Globus pallidus (tissue), 1 donor: ENCODE measurements around the gene CRX.
A peak's percentile ranks its signal among the peaks of the same experiment; 100 is the strongest.
"Not testable (repeated sequence)": the region's sequence is repeated elsewhere in the genome, so short reads cannot be mapped to it uniquely, and the experiment has no call there.

Source experiments
- DNase-seq: peaks from one replicate; pipeline ENCODE4 v3.0.0-alpha.2; 2015; ENCODE audit warnings: low spot score

CRX gene

DNA sequence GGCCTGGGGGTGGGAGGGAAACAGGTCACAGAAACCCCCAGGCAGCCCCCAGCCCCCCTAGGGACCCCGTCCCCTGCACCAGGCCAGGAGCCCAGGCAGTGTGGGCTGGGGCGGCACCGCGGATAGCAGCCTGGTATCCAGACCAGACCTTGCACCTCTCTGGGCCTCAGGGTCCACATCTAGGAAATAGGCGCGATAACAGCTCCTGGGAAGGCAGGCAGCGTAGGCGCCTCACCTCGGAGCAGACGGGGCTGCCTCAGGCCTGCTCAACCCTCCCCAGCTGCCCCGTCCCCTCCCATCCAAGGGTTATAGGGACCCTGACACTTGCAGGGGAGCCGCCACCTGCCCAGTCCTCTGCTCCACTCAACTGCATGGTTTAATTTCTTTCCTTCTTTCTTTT, 18.1 kb upstream of the CRX start:
- DNase-seq: not testable (repeated sequence)

DNA sequence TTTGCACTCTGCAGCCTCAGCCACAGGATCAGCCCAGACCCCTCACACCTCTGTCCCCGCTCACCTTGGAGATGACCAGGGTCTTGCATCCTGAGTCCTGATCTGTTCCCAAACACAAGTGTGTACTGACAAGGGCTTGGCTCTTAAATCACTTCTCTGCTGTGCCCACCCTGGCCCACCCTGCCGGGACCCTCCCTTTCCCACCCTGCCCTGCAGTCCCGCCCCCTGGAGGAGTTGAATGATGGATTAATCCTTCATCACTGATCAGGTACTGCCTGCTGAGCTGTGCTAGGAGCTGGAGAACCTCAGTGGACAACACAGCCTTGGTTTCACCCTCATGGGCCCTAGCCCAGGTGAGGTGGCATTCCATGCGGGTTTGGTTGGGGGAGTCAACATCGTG, 17.3 kb upstream of the CRX start, which contains the start of gene TPRX1:
Gene TPRX1, minus strand, starts transcription at position 101 of the 400 bp plus-strand sequence. Its CDS starts 12 bp downstream, at position 89.
- not testable (repeated sequence) for DNase-seq

DNA sequence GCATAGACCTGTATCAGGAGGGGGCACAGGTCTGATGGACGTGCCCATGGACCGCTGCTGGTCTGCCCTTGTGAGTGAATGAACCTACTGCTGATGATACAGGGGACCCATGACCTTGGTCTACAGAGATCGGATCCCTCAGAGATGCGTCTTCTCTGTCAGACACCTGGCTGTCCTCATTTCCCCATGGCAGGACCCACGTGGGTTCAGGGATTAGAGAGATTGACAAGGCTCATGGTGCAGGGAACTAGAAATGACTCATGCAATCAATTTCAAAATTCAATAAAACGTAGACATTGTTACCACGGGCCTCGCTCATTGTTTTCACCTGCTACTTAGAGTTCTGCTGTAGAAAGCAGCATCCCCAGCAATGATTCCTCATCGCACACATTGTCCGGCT, 16.4 kb upstream of the CRX start:
- DNase-seq: no peak

GRCh38 chr19:47806435-47806834, 15.3 kb upstream of the CRX start:
- DNase-seq: no peak

DNA sequence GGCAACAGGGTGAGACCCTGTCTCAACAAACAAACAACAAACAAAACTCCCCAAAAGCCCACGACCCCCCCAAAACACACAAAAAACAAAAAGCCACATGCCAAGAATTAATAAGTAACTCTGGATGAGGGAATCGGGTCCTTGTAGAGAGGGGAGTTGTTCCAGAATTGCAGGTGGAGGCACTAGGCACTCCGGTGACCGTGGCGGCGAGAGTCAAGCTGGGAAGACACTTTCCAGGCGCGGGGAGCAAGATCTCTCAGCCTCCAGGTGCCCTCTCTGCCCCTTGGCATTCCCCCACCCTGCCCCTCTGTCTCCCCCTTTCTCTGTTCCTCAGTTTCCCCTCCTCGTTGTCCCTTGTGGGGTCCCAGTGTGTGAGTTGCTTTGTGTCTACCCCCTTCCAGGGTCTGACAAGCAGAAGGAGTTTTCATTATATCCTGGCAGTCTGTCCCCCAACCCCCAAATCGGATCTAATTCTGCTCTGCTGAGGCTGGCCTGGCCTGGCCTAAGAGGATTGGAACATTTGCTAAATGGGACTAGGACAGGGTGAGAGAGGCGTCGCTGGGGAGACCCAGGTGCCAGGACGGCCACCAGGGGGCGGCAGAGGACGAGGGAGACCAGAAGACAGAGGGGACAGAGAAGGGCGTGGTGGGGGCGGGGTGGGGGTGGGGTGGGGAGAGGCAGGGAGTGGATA, 8.3 kb upstream of the CRX start:
- peak; percentile 6 for DNase-seq

DNA sequence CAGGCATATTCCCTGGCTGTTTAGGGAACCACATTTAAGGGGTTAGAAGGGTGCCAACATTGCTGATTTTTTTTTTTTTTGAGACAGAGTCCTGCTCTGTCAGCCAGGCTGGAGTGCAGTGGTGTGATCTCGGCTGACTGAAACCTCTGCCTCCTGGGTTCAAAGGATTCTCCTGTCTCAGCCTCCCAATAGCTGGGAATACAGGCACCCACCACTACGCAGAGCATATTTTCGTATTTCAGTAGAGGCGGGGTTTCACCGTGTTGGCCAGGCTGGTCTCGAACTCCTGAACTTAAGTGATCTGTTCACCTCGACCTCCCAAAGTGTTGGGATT, 7.8 kb upstream of the CRX start:
- DNase-seq: no peak

GRCh38 chr19:47816270-47816669, 5.5 kb upstream of the CRX start:
- not testable (repeated sequence) for DNase-seq

DNA sequence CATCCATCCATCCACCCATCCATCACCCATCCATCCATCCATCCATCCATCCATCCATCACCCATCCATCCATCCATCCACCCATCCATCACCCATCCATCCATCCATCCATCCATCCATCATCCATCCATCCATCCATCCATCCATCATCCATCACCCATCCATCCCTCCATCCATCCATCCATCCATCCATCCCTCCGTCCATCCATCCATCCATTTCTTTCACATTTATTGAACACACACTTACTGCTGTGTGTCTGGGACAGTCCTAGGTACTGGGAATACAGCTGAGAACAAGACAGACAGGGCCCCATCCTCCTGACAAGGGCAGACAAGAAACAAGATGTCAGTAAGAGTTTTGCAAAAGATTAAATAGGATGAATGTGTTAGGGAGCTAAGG, 3.5 kb upstream of the CRX start:
- DNase-seq: not testable (repeated sequence)

GRCh38 chr19:47819858-47820257, 1.9 kb upstream of the CRX start:
- DNase-seq: no peak

- no peak for DNase-seq
These were observed 1.3 kb upstream of the CRX start for GRCh38 chr19:47820410-47820809.

GRCh38 chr19:47824396-47824795, 2.7 kb downstream of the CRX start:
- no peak for DNase-seq

- DNase-seq: no peak
These were observed 5.1 kb downstream of the CRX start for GRCh38 chr19:47826800-47827199.

DNA sequence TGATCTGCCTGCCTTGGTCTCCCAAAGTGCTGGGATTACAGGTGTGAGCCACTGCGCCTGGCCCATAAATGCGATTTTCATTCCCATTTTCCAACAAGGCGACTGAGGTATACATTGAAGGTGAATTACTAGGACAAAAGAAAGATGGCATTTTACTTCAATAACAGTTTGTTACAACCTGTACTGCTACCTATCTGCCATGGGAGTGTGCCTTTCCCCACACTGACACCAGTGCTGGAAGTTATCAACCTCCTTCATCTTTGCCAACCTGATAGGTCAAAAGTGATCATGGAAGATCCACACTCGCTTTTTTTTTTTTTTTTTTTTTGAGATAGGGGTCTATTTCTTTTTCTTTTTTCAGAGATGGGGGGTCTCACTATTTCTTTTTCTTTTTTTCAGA, 11.0 kb downstream of the CRX start:
- no peak for DNase-seq

DNA sequence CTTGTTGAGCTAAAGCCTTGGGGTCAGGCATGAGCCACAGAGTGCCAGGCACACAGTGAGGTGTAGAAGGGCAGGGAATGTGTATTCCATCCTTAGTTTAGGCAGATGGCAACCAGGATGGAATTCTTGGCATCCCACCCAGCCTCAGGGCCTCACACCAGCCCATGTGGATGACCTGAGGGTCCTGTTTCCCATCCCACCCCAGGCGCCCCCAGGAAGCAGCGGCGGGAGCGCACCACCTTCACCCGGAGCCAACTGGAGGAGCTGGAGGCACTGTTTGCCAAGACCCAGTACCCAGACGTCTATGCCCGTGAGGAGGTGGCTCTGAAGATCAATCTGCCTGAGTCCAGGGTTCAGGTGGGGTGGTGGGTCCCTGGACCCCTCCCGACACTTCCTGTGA, 14.3 kb downstream of the CRX start:
- no peak for DNase-seq

- DNase-seq: no peak
These were observed 17.7 kb downstream of the CRX start for GRCh38 chr19:47839411-47839810.

DNA sequence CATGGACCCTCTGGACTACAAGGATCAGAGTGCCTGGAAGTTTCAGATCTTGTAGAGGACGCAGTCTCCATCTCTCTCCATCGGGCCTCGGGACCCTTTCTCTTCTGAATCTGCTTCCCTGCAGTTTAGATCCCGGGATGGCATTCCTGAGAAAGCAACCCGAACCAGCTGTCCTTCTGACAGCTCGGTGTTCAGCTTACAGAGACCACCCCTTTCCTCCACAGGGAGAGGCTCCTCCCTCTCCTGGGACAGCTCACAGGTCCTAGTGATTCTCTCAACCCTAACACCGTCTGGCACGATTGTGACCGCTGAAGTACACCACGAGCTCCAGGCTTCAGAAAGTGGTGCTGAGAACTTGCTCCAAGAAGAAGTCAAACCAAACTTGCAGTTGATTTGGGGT, 18.2 kb downstream of the CRX start:
- no peak for DNase-seq

GRCh38 chr19:47842941-47843340, 21.2 kb downstream of the CRX start:
- DNase-seq: no peak

GRCh38 chr19:47848425-47848822, 26.7 kb downstream of the CRX start:
- DNase-seq: no peak

DNA sequence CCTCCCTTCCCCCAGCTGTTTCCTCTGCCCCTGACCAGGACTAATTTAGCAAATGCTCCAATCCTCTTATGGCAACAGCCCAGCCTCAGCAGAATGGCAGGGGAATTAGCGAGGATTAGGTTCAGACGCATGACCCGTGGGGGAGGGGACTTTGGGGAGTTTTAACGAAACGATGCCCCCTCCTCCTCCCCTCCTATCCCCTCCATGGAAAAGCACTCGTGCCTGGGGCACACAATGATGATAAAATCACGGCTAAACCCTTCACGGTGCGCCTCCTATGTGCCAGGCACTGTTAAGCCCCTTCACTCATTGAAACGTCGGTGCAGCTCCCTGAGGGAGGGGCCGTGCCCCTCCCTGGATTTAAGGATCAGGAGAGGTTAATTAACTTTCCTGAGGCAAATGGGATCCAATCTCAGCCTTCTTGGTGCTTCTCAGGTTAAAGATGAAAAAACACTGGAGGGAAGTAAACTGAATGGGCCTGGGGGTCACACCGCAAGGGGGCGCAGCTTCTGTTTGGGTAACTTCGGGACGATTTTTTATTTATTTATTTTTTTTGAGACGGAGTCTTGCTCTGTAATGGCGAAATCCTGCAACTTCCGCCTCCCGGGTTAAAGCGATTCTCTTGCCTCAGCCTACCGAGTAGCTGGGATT, 27.2 kb downstream of the CRX start:
- DNase-seq: no peak

GRCh38 chr19:47853003-47853402, 31.3 kb downstream of the CRX start:
- DNase-seq: no peak

DNA sequence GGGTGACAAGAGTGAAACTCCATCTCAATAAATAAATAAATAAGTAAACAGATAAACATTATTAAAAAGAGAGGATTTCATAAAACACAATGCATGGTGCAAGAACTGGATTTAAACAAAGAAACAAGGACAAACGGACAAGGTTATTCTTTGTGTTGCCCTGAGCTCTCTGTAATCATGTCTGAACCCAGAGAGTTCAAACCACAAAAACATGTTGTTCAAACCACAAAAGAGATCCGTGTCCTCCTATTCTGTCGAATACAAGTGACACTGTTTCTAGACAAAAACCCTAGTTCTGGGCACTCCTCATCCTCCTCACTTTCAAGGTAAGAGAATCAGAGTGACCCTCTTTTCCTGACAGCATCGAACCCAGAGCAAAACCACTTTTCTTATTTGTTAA, 32.7 kb downstream of the CRX start:
- DNase-seq: no peak

GRCh38 chr19:47858231-47858630, 36.5 kb downstream of the CRX start:
- not testable (repeated sequence) for DNase-seq

DNA sequence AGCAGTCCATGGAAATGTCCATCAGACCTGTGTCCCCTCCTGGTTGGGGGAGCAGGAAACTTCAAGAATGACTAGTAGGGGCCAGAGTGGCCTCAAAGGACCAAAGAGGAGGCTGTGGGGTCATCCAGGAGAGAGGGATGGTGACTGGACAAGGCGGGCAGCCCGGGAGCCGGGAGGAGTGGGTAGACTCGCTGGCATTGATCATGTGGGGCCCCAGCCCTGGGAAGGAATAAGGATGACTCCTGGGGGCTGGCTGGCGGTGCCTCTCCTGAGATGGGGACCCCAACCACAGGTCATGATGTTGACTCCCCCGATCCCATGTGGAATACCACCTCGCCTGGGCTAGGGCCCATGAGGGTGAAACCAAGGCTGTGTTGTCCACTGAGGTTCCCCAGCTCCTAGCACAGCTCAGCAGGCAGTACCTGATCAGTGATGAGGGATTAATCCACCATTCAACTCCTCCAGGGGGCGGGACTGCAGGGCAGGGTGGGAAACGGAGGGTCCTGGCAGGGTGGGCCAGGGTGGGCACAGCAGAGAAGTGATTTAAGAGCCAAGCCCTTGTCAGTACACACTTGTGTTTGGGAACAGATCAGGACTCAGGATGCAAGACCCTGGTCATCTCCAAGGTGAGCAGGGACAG, 37.0 kb downstream of the CRX start, which contains the start of gene TPRX2:
Gene TPRX2, plus strand, starts transcription at position 590 of the 640 bp plus-strand sequence. Its CDS starts 12 bp downstream, at position 602.
- not testable (repeated sequence) for DNase-seq
